ENCODE measurements around the gene NAV3. TPM values are rescaled to one million over a fixed set of nuclear protein-coding genes. Genes with fewer than 3 reads are reported as not detected.

NAV3 gene
- total RNA-seq, 2 donors from 2014 or later, result 9.0 to 12.6 TPM

DNA sequence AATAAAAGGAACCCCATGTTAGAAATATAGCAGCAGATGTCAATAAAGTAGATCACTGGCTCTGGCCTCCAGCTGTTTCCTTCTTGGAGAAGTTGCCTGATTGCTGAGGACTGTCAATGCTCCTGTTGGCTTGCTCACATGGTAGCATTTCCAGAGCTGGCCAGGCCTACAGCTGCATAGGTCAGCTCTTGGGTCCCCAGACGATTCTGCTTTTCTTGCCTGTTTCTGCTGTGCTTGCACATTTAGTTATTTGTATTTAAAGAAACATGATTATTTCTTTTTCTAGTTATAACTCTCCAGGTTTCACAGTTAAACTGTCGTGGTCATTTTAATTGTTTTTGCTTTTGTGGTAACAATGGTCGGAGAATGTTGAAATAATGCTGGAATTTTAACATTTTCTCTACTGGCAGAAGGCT lies 7.2 kb downstream of the NAV3 start:
- Histone ChIP-seq H3K27ac (no peak overlapping the region), H3K9me3 (no peaks in the 10 kb centered on the region), H3K36me3 (no peaks in the 10 kb centered on the region), H3K4me1 (replicated peaks) (no peaks in the 10 kb centered on the region), H3K27me3 (replicated peaks; ENCODE audit: insufficient read depth) (no peaks in the 10 kb centered on the region), H3K4me3 (no peak overlapping the region)
- 44% methylated on average over 3 of the region's 3 CpGs for WGBS
- TF ChIP-seq POLR2AphosphoS5 (IDR thresholded peaks at IDR 0.05) (no peak), POLR2A (IDR thresholded peaks at IDR 0.05) (no peak)
- TF ChIP-seq, protein P1, sequence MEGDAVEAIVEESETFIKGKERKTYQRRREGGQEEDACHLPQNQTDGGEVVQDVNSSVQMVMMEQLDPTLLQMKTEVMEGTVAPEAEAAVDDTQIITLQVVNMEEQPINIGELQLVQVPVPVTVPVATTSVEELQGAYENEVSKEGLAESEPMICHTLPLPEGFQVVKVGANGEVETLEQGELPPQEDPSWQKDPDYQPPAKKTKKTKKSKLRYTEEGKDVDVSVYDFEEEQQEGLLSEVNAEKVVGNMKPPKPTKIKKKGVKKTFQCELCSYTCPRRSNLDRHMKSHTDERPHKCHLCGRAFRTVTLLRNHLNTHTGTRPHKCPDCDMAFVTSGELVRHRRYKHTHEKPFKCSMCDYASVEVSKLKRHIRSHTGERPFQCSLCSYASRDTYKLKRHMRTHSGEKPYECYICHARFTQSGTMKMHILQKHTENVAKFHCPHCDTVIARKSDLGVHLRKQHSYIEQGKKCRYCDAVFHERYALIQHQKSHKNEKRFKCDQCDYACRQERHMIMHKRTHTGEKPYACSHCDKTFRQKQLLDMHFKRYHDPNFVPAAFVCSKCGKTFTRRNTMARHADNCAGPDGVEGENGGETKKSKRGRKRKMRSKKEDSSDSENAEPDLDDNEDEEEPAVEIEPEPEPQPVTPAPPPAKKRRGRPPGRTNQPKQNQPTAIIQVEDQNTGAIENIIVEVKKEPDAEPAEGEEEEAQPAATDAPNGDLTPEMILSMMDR (IDR thresholded peaks at IDR 0.05), result no peak
- intact Hi-C loops (cut with DNase I), result no loop called here
- DNase-seq (ENCODE audit: low spot score), result no peak

DNA sequence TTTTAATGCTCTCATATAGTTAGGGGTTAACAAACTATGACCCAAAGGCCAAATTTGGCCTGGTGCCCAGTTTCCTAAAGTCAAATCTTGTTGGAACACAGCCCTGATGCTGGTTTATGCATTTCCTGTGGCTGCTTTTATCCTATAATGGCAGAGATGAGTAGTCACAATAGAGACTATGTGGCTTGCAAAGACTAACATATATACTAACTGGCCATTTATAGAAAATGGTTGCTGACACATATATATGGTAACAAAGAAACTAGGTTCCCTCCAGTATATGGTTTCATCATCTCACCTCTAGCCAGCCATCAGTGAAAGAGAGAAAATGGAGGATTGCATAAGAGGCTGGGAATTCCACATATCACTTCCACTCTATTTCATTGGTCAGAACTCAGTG lies 10.8 kb downstream of the NAV3 start:
- no peak for DNase-seq (ENCODE audit: low spot score)
- no peaks in the 10 kb centered on the region for H3K4me1 ChIP-seq (replicated peaks)
- H3K27me3 ChIP-seq (replicated peaks; ENCODE audit: insufficient read depth), result no peaks in the 10 kb centered on the region
- H3K27ac ChIP-seq, result no peak overlapping the region
- no peaks in the 10 kb centered on the region for H3K36me3 ChIP-seq
- intact Hi-C loops (cut with DNase I), result no loop called here
- TF ChIP-seq POLR2A (IDR thresholded peaks at IDR 0.05) (no peak), POLR2AphosphoS5 (IDR thresholded peaks at IDR 0.05) (no peak)
- TF ChIP-seq, protein P1 (IDR thresholded peaks at IDR 0.05), result no peak
- no peak overlapping the region for H3K4me3 ChIP-seq
- no peaks in the 10 kb centered on the region for H3K9me3 ChIP-seq

DNA sequence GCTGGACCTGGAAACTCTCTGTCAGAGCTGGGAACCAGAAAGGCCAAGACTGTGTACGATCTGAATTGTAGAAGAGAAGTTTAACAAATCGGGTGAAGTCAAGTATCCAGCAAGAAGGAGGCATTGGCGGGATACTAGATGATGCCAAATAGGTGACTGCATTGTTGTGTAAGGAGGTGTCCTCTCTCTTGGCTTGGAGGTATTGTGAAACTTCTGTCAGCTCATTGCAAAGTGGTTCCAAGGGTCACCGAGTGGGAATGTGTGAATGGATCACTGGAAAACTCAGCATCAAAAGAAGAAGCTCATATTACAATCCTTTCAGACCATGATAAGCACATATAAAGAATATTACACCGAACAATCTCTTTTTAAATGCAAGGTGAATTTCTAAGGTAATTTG lies 11.7 kb downstream of the NAV3 start:
- no peaks in the 10 kb centered on the region for H3K27me3 ChIP-seq (replicated peaks; ENCODE audit: insufficient read depth)
- WGBS, result 72% methylated on average over 5 of the region's 5 CpGs
- no peaks in the 10 kb centered on the region for H3K4me1 ChIP-seq (replicated peaks)
- H3K36me3 ChIP-seq, result no peaks in the 10 kb centered on the region
- TF ChIP-seq, protein P1 (IDR thresholded peaks at IDR 0.05), result no peak
- TF ChIP-seq POLR2AphosphoS5 (IDR thresholded peaks at IDR 0.05), result no peak
- TF ChIP-seq POLR2A (IDR thresholded peaks at IDR 0.05), result no peak
- DNase-seq (ENCODE audit: low spot score), result no peak
- no peaks in the 10 kb centered on the region for H3K9me3 ChIP-seq
- intact Hi-C loops (cut with DNase I), result no loop called here
- no peak overlapping the region for H3K27ac ChIP-seq
- H3K4me3 ChIP-seq, result no peak overlapping the region

DNA sequence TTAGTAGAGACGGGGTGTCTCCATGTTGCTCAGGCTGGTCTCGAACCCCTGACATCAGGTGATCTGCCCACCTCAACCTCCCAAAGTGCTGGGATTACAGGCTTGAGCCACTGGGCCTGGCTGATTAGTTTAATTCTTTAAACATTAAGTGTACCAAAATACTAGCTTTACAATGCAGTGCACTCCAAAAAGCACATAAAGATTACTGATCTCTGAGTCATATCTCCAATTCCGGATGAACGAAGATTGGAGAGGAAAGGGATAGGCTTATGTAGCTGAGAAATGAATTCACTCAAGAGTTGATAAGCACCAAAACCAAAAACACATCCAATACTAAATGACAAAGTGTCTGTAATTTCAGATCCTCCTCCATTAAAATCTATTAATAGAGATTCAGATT lies 15.1 kb downstream of the NAV3 start:
- Histone ChIP-seq H3K27me3 (replicated peaks; ENCODE audit: insufficient read depth) (no peaks in the 10 kb centered on the region), H3K27ac (no peak overlapping the region), H3K4me1 (replicated peaks) (peaks cover 10% of the 10 kb centered on the region), H3K9me3 (no peaks in the 10 kb centered on the region), H3K4me3 (no peak overlapping the region), H3K36me3 (no peaks in the 10 kb centered on the region)
- intact Hi-C loops (cut with DNase I), result no loop called here
- 60% methylated on average over 4 of the region's 4 CpGs for WGBS
- no peak for DNase-seq (ENCODE audit: low spot score)
- TF ChIP-seq, protein P1 (IDR thresholded peaks at IDR 0.05), result no peak
- TF ChIP-seq POLR2A (IDR thresholded peaks at IDR 0.05), result no peak
- no peak for TF ChIP-seq POLR2AphosphoS5 (IDR thresholded peaks at IDR 0.05)

DNA sequence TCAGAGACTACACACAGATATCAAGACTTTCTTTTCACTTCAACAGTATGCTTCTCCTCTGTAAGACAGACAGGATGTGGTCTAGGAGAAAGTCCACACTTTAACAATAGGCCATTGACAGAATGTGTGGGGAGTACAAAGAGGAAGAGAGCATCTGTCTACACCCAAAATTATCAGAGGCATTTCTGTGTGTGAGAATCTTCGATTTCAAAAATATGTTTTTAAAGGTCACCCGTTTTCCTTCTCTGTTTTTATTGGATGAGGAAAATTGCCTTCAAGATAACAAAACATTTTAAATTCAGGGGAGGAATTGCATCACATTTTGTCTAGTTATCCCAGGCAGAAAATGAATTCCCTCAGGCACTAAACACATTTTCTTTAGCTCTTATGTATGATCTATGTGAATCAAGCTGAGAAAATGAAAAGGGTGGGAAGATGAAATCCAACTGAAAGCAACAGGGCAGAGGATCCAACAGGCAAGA lies 16.4 kb downstream of the NAV3 start:
- 25% methylated on average over 2 of the region's 2 CpGs for WGBS
- TF ChIP-seq POLR2A (IDR thresholded peaks at IDR 0.05) (no peak), POLR2AphosphoS5 (IDR thresholded peaks at IDR 0.05) (no peak)
- TF ChIP-seq, protein P1 (IDR thresholded peaks at IDR 0.05), result no peak

More for the DNA sequence above, 16.4 kb downstream of the NAV3 start:
- Histone ChIP-seq H3K27ac (peak overlapping the region; percentile 20 to 53), H3K4me1 (replicated peaks) (peaks cover 10% of the 10 kb centered on the region), H3K9me3 (no peaks in the 10 kb centered on the region), H3K36me3 (no peaks in the 10 kb centered on the region), H3K4me3 (no peak overlapping the region), H3K27me3 (replicated peaks; ENCODE audit: insufficient read depth) (no peaks in the 10 kb centered on the region)
- no peak for DNase-seq (ENCODE audit: low spot score)
- intact Hi-C loops (cut with DNase I), result no loop called here

Data from prostate gland (tissue), 2 donors.